GM23248 (cell line): ENCODE results near the gene FBH1.

Experiments used
- EZH2 ChIP-seq: fragments of 200-600 bp; sonication (generic); IDR thresholded peaks from 2 replicates; pipeline ENCODE4 v1.6.1; 2018; ENCODE audit warnings: antibody characterized with exemption, mild to moderate bottlenecking; ENCODE audit not compliant: insufficient read depth, poor library complexity, severe bottlenecking
- EZH2phosphoT487 ChIP-seq: fragments of 200-600 bp; sonication (generic); IDR thresholded peaks from 2 replicates; pipeline ENCODE4 v1.6.1; 2018; ENCODE audit warnings: antibody characterized with exemption, moderate library complexity, mild to moderate bottlenecking, low read depth; ENCODE audit not compliant: insufficient read depth

DNA sequence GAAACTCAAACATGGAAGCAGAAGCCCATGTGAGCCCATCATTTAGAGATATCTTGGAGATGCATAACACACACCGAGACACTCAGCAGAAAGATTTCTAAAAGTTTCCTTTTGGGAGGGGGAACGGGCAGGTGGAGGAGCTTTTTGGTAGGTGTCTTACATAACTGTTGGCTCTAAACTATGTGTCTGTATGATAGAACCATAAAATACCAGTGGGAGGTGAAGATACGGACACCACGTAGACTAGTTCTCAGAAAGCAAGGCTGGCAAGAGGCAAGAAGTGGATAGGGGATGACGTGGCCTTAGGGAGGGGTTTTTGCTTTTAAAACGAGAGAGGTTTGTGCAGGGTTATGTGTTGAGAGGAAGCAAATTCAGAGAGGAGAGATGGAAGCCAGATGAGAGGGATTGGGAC, 50.8 kb downstream of the FBH1 start:
- TF ChIP-seq EZH2phosphoT487 (no peak), EZH2 (no peak)
